ENCODE measurements around the gene NACA2. TPM values are rescaled to one million over a fixed set of nuclear protein-coding genes. Genes with fewer than 3 reads are reported as not detected.

NACA2 gene
- total RNA-seq, 1 experiment from 2014 or later = not detected

- H3T11ph ChIP-seq (ENCODE audit: low read length) = no peak overlapping the region
- no peaks in the 10 kb centered on the region for H3K27me3 Mint-ChIP-seq (ENCODE audit: low read depth)
- H3K79me1 ChIP-seq (ENCODE audit: insufficient read depth, low read depth, low read length, poor library complexity, severe bottlenecking) = no peaks in the 10 kb centered on the region
- H3K4me3 Mint-ChIP-seq = no peak overlapping the region
- H4K91ac ChIP-seq (ENCODE audit: insufficient read length, low read depth, low read length) = no peak overlapping the region
- peaks cover 3 to 4% of the 10 kb centered on the region in 2 experiments for H3K9me3 Mint-ChIP-seq
- peaks cover 3 to 4% of the 10 kb centered on the region in 2 experiments; a peak in 2 of 4 replicates for H3K4me1 Mint-ChIP-seq
- H2BK5ac ChIP-seq (ENCODE audit: insufficient read length, low read length) = no peak overlapping the region
- no peak overlapping the region for H3K27ac Mint-ChIP-seq
- no peak for DNase-seq
- H2BK20ac ChIP-seq (ENCODE audit: low read depth, low read length, poor library complexity, severe bottlenecking) = no peak overlapping the region
- H3K4ac ChIP-seq (ENCODE audit: low read depth, low read length) = no peak overlapping the region
- H2AK5ac ChIP-seq (ENCODE audit: insufficient read length, low read length) = no peak overlapping the region
- WGBS (ENCODE audit: extremely low coverage, insufficient read length, low lambda C conversion rate) = no CpG with 5 or more reads among the region's 1 CpG
- no peaks in the 10 kb centered on the region for H3K36me3 Mint-ChIP-seq (ENCODE audit: insufficient read depth in 1 of 3, low read depth in 3 of 3)
- H3K27ac ChIP-seq (ENCODE audit: insufficient read length, low read depth, low read length) = no peak overlapping the region
- H2AFZ ChIP-seq (ENCODE audit: low read length) = no peak overlapping the region
- H3K27me3 ChIP-seq (ENCODE audit: insufficient read depth, low read length) = no peaks in the 10 kb centered on the region
- no peaks in the 10 kb centered on the region for H3K4me1 ChIP-seq (ENCODE audit: insufficient read depth, low read length)
- no peak overlapping the region for H3K14ac ChIP-seq (ENCODE audit: insufficient read depth, low read length)
- H2BK120ac ChIP-seq (ENCODE audit: low read depth, low read length, poor library complexity, severe bottlenecking) = no peak overlapping the region
- no peak overlapping the region for H3K9ac ChIP-seq (ENCODE audit: extremely low read depth, insufficient read length, low read length)
- H4K8ac ChIP-seq (replicated peaks; ENCODE audit: insufficient read length, low read depth, low read length) = no peak overlapping the region
- H4K20me1 ChIP-seq (ENCODE audit: control insufficient read depth, insufficient read depth, insufficient read length) = no peaks in the 10 kb centered on the region
- H3K9me3 ChIP-seq (ENCODE audit: control insufficient read depth, low read depth, low read length) = no peaks in the 10 kb centered on the region
- H4K5ac ChIP-seq (ENCODE audit: insufficient read length, low read depth, low read length) = no peak overlapping the region
- H3K79me2 ChIP-seq (ENCODE audit: insufficient read depth, low read length) = no peaks in the 10 kb centered on the region
- H3K4me2 ChIP-seq (ENCODE audit: insufficient read depth, insufficient read length, low read length) = no peak overlapping the region
- no peak overlapping the region for H3K18ac ChIP-seq (ENCODE audit: insufficient read length, low read depth, low read length)
- H3K23ac ChIP-seq (ENCODE audit: insufficient read length, low read depth, low read length) = no peak overlapping the region
- TF ChIP-seq CTCF (conservative IDR thresholded peaks at IDR 0.05) = no peak
- H3K23me2 ChIP-seq (ENCODE audit: insufficient read length, low read depth, low read length, poor library complexity, severe bottlenecking) = no peaks in the 10 kb centered on the region
- H2BK12ac ChIP-seq (ENCODE audit: insufficient read length, low read depth, low read length) = no peak overlapping the region
- no peak overlapping the region for H3K56ac ChIP-seq (ENCODE audit: insufficient read length, low read depth, low read length)
- H2BK15ac ChIP-seq (ENCODE audit: low read depth, low read length) = no peak overlapping the region
These were observed 41.8 kb upstream of the NACA2 start for GRCh38 chr17:61632826-61633225.
